ENCODE results near the gene AKAP11.
A peak's percentile ranks its signal among the peaks of the same experiment; 100 is the strongest.

DNA sequence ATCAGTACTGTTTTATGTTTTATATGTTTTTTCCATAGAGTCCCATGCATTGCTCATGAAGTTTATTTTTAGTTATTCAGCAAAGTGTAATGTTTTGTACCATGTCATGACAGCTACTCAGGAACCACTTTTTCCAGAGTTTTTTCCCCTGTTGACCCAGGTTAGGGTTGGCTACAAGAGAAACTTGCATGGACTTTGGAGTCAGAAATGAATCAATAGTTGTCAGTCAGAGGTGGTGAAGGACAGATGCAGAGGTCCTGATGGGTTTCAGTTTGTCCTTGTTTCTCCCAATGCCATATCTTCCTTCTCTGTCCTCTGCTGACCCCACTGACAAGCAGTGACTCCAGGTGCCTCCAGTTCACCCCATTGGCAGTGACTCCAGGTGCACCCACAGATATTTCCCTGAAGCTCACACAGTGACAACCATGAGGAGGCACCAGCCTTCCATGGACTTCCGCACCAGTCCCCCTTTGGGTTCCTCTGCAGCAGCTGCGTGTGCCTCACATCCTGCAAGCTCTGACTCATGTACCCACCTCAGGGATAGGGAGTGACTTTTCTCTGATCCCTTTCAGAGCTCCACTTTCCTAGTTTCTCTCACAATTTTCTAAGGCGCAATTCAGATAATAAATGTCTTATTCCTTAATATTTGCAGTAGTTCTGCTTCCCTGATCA lies 92.1 kb downstream of the AKAP11 start:
- TF ChIP-seq EZH2 (IDR thresholded peaks at IDR 0.05; ENCODE audit: low read depth, low read length, severe bottlenecking), result no peak
- no peak for TF ChIP-seq JUN (IDR thresholded peaks at IDR 0.05; ENCODE audit: low read depth, low read length)
- no peak for TF ChIP-seq GABPA (IDR thresholded peaks at IDR 0.05; ENCODE audit: borderline replicate concordance, insufficient read depth, low read length)
- no peak for TF ChIP-seq SP1 (IDR thresholded peaks at IDR 0.05; ENCODE audit: low read depth, low read length)
- TF ChIP-seq RFX5 (IDR thresholded peaks at IDR 0.05; ENCODE audit: borderline replicate concordance, low read depth, low read length), result no peak
- TF ChIP-seq SRF (IDR thresholded peaks at IDR 0.05; ENCODE audit: low read depth, low read length), result no peak
- no peak for TF ChIP-seq POLR2AphosphoS5 (IDR thresholded peaks at IDR 0.05; ENCODE audit: low read depth, low read length)
- no peak for TF ChIP-seq POLR2A (IDR thresholded peaks at IDR 0.05; ENCODE audit: control extremely low read depth in 1 of 2, low read depth in 2 of 2, low read length in 2 of 2)
- TF ChIP-seq, protein P1, sequence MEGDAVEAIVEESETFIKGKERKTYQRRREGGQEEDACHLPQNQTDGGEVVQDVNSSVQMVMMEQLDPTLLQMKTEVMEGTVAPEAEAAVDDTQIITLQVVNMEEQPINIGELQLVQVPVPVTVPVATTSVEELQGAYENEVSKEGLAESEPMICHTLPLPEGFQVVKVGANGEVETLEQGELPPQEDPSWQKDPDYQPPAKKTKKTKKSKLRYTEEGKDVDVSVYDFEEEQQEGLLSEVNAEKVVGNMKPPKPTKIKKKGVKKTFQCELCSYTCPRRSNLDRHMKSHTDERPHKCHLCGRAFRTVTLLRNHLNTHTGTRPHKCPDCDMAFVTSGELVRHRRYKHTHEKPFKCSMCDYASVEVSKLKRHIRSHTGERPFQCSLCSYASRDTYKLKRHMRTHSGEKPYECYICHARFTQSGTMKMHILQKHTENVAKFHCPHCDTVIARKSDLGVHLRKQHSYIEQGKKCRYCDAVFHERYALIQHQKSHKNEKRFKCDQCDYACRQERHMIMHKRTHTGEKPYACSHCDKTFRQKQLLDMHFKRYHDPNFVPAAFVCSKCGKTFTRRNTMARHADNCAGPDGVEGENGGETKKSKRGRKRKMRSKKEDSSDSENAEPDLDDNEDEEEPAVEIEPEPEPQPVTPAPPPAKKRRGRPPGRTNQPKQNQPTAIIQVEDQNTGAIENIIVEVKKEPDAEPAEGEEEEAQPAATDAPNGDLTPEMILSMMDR (IDR thresholded peaks at IDR 0.05; ENCODE audit: control extremely low read depth in 1 of 3, insufficient read depth in 1 of 3, low read depth in 1 of 3, low read length in 3 of 3), result peak in 1 of 3 experiments; percentile 20; a peak in 1 of 4 replicates
- no peak for TF ChIP-seq YY1 (IDR thresholded peaks at IDR 0.05; ENCODE audit: low read depth, low read length)
- TF ChIP-seq JUND (IDR thresholded peaks at IDR 0.05; ENCODE audit: low read length), result no peak
- TF ChIP-seq SIN3A (conservative IDR thresholded peaks at IDR 0.05 in 1 of 2, IDR thresholded peaks at IDR 0.05 in 1 of 2; ENCODE audit: low read depth in 1 of 2, low read length in 2 of 2), result no peak
